Loucy (cell line): ENCODE results near the gene GPR137B.
A peak's percentile ranks its signal among the peaks of the same experiment; 100 is the strongest.
"Not testable (repeated sequence)": the region's sequence is repeated elsewhere in the genome, so short reads cannot be mapped to it uniquely, and the experiment has no call there.

Experiments
- H2AFZ ChIP-seq: fragments of 200-600 bp; sonication (generic); 2 replicates; pipeline ENCODE4 v1.6.0; 2016; ENCODE audit warnings: antibody characterized with exemption, mild to moderate bottlenecking, low read length, moderate library complexity
- H3F3A ChIP-seq: fragments of 200-600 bp; 2 replicates; pipeline ENCODE4 v1.6.0; 2016; ENCODE audit warnings: antibody characterized with exemption, low read depth, mild to moderate bottlenecking
- H3K27me3 ChIP-seq: fragments of 200-600 bp; sonication (generic); 2 replicates; pipeline ENCODE4 v1.6.1; 2014; ENCODE audit warnings: low read length, mild to moderate bottlenecking; ENCODE audit not compliant: insufficient read depth, poor library complexity, severe bottlenecking
- H3K36me3 ChIP-seq: fragments of 200-600 bp; sonication (generic); 2 replicates; pipeline ENCODE4 v1.6.1; 2016; ENCODE audit warnings: low read length; ENCODE audit not compliant: insufficient read depth
- H3K4me1 ChIP-seq: fragments of 200-600 bp; sonication (generic); 2 replicates; pipeline ENCODE4 v1.5.1; 2014; ENCODE audit warnings: low read length, mild to moderate bottlenecking; ENCODE audit not compliant: insufficient read depth, poor library complexity, severe bottlenecking
- H3K4me2 ChIP-seq: fragments of 200-600 bp; sonication (generic); 2 replicates; pipeline ENCODE4 v1.6.0; 2014; ENCODE audit warnings: antibody characterized with exemption, low read length, low read depth, mild to moderate bottlenecking; ENCODE audit not compliant: poor library complexity, severe bottlenecking
- H3K4me3 ChIP-seq: fragments of 200-600 bp; sonication (generic); 2 replicates; pipeline ENCODE4 v1.5.1; 2014; ENCODE audit warnings: low read length, mild to moderate bottlenecking, mixed read lengths; ENCODE audit not compliant: poor library complexity, severe bottlenecking
- H3K79me2 ChIP-seq: fragments of 200-600 bp; sonication (generic); 2 replicates; pipeline ENCODE4 v1.6.1; 2014; ENCODE audit warnings: low read length; ENCODE audit not compliant: insufficient read depth
- H3K9ac ChIP-seq: fragments of 200-600 bp; sonication (generic); 2 replicates; pipeline ENCODE4 v1.6.0; 2014; ENCODE audit warnings: mild to moderate bottlenecking, low read depth, low read length, moderate library complexity; ENCODE audit not compliant: poor library complexity, severe bottlenecking
- H3K9me2 ChIP-seq: fragments of 200-600 bp; sonication (generic); replicated peaks from 2 replicates; pipeline ENCODE4 v1.6.1; 2016; ENCODE audit warnings: low read depth, low read length, mixed read lengths
- H3K9me3 ChIP-seq: fragments of 200-600 bp; sonication (generic); 2 replicates; pipeline ENCODE4 v1.6.1; 2014; ENCODE audit warnings: mild to moderate bottlenecking, antibody characterized with exemption, low read length, low read depth; ENCODE audit not compliant: insufficient read depth
- H4K20me1 ChIP-seq: fragments of 200-600 bp; sonication (generic); 2 replicates; pipeline ENCODE4 v1.6.0; 2014; ENCODE audit warnings: antibody characterized with exemption, low read length, mild to moderate bottlenecking; ENCODE audit not compliant: insufficient read depth, poor library complexity, severe bottlenecking
- EZH2phosphoT487 ChIP-seq: fragments of 200-600 bp; IDR thresholded peaks from 2 replicates; pipeline ENCODE4 v1.6.1; 2018; ENCODE audit warnings: antibody characterized with exemption, mild to moderate bottlenecking, moderate library complexity, borderline replicate concordance
- TF ChIP-seq, protein P1 (sequence below): fragments of 200-600 bp; sonication (generic); conservative IDR thresholded peaks from 2 replicates; pipeline ENCODE4 v1.5.1; 2014; ENCODE audit warnings: mild to moderate bottlenecking, antibody characterized with exemption, low read length

The GPR137B gene

DNA sequence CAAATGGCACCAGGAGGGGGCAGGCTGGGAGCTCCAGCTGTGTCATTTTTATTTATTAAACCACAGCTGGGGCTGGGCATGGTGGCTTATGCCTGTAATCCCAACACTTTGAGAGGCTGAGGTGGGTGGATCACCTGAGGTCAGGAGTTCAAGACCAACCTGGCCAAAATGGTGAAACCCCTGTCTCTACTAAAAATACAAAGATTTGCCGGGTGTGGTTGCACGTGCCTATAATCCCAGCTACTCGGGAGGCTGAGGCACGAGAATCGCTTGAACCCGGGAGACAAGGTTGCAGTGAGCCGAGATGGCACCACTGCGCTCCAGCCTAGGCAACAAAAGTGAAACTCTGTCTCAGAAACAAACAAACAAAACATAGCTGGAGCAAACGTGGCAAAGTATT, 15.7 kb downstream of the GPR137B start:
- not testable (repeated sequence) for H3F3A ChIP-seq, H2AFZ ChIP-seq, H3K79me2 ChIP-seq, H3K4me3 ChIP-seq, H4K20me1 ChIP-seq, H3K9me3 ChIP-seq, H3K36me3 ChIP-seq, H3K9me2 ChIP-seq, H3K27me3 ChIP-seq, H3K4me1 ChIP-seq, H3K9ac ChIP-seq, H3K4me2 ChIP-seq
- TF ChIP-seq, protein P1, sequence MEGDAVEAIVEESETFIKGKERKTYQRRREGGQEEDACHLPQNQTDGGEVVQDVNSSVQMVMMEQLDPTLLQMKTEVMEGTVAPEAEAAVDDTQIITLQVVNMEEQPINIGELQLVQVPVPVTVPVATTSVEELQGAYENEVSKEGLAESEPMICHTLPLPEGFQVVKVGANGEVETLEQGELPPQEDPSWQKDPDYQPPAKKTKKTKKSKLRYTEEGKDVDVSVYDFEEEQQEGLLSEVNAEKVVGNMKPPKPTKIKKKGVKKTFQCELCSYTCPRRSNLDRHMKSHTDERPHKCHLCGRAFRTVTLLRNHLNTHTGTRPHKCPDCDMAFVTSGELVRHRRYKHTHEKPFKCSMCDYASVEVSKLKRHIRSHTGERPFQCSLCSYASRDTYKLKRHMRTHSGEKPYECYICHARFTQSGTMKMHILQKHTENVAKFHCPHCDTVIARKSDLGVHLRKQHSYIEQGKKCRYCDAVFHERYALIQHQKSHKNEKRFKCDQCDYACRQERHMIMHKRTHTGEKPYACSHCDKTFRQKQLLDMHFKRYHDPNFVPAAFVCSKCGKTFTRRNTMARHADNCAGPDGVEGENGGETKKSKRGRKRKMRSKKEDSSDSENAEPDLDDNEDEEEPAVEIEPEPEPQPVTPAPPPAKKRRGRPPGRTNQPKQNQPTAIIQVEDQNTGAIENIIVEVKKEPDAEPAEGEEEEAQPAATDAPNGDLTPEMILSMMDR = peak; percentile 23; the same call in 1 of the 2 replicates

DNA sequence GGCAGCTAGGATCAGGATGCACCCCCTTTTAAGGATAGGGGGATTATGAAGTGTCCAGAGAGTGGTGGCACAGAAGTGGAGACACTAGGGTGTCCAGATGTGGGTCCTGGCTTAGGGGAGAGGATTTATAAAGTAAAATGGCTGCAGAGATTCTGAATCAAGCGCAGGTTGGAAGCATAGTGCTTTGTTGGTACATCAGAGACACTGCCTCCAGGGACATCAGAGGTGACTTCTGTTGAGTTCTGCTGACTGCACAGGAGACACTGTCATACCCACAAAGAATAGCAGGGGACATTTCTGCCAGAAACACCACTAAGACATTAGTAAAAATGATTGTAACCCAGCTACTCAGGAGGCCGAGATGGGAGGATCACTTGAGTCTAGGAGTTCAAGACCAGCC, 16.4 kb downstream of the GPR137B start:
- Histone ChIP-seq H3K4me3 (no peak overlapping the region), H3K9me3 (peaks cover 3% of the 10 kb centered on the region; the same call in 1 of the 2 replicates), H3K27me3 (no peaks in the 10 kb centered on the region), H4K20me1 (no peaks in the 10 kb centered on the region), H3K79me2 (no peaks in the 10 kb centered on the region), H3K9ac (no peak overlapping the region), H2AFZ (no peak overlapping the region), H3K9me2 (no peaks in the 10 kb centered on the region), H3K36me3 (no peaks in the 10 kb centered on the region), H3F3A (no peaks in the 10 kb centered on the region), H3K4me2 (no peak overlapping the region), H3K4me1 (no peaks in the 10 kb centered on the region)
- TF ChIP-seq, protein P1 = no peak
- no peak for TF ChIP-seq EZH2phosphoT487

DNA sequence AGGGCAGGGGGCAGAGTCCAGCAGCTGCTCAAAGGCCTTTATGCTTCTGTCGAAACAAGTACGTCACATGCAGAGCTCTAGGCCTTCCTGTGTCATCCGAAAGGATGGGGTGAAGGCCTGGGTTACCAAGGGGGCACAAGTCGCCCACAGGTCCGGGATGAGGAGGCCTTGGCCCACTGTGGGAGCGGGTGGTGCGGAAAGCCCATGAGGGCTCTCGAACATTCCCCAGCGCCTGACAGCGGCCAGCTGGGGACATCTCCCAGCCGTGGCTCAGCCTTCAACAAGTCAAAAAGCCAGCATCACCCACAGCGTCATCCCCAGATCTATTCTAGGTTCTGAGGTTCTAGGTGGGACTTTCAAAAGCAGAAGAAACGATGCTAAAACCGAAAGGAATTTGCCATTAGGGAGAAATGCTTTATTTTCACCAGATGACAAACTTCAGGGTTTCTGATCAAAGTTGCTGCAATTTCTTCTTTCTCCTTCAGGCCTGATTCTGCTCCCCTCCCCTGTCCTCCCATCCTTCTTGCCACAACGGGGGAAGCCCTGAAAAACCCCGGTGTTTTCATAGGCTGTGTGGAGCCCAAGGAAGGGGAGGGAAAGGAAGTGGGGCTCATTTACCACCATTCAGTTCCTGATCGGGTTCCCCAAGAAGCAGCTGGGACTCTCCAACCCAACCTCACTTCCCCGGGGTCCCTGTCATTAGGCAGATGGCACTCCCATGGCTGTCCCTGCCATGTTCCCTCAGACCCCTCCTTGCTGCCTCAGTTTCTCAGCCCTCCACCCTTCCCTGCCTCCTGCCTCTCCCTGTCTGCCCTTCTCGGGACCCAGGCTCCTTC, 17.6 kb downstream of the GPR137B start:
- no peak for TF ChIP-seq EZH2phosphoT487
- TF ChIP-seq, protein P1 = no peak
- Histone ChIP-seq H3K4me3 (no peak overlapping the region), H3K4me1 (no peaks in the 10 kb centered on the region), H3K9me3 (peaks cover 3% of the 10 kb centered on the region; the same call in 1 of the 2 replicates), H3K9me2 (no peaks in the 10 kb centered on the region), H3F3A (no peaks in the 10 kb centered on the region), H3K9ac (no peak overlapping the region), H3K27me3 (no peaks in the 10 kb centered on the region), H3K4me2 (no peak overlapping the region), H4K20me1 (no peaks in the 10 kb centered on the region), H2AFZ (no peak overlapping the region), H3K79me2 (no peaks in the 10 kb centered on the region), H3K36me3 (no peaks in the 10 kb centered on the region)
